ENCODE data around the gene MRPL48.
"Not testable (repeated sequence)": the region's sequence is repeated elsewhere in the genome, so short reads cannot be mapped to it uniquely, and the experiment has no call there.

Gene MRPL48

DNA sequence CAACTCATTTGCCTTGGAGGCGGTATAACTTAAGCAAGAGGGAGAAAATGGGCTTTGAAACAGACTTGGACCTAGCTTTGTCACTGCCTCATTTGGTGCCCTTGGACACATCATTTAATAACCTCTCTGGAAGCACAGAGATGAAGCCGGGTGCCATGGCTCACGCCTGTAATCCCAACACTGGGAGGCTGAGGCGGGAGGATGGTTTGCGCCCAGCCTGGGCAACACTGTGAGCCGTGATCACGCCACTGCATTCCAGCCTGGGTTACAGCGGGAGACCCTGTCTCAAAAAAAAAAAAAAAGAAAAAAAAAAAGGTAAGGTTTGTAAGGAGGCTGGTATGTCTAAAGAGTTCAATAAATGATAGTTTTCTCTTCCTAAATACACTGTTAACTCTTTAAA is 88.2 kb downstream of the MRPL48 start:
- no peak for TF ChIP-seq CTCF (IDR thresholded peaks at IDR 0.05; ENCODE audit: low read length, missing control alignments)
- H3K4me3 ChIP-seq (replicated peaks; ENCODE audit: low read depth, low read length): peak overlapping the region; percentile 97
- DNase-seq (ENCODE audit: low read depth): no peak

DNA sequence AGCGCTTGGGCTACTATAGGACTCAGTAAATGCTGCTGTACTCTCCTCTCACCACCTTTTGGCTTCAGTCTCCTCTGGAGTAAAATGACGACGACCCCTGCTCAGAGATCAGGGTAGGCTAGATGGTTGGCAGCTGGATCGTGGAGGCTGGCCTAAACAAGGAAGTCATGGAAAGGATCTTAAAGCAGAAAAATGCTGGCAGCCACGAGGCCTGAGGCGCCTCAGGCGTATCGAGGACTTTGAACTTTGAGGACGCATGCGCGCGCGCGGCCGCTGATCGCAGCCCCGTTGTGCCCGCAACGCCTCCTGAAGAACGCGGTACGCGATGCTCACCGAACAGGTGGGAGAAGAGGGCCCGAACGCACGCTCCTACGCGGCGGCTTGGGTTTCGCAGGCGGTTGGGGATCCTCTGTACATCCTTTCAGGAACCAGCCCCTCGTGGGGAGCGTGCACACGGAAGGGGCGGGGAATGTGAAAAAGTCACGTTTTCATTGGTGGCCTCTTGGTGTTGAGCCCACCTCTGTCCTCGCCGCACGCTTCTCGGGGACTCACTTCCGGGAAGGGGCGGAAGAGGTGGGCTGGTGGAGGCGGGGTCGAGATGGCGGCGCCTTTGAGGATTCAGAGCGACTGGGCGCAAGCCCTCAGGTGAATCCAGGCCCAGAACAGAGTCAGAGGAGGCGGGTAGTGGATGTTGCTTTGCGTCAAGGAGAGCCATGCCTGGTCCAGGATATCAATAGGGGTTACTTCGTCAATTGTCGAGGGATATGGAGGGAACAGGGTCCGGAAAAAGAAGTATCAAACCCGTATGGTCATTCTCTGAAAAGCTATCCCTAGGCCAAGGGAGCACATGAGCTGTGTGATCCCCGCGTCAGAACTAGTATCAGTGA is 89.0 kb downstream of the MRPL48 start, which contains the start of the genes COA4 and PAAF1:
COA4 (minus strand) TSS at position 423 of the 887 bp plus-strand sequence. CDS start 3,468 bp downstream, outside the sequence.
PAAF1 (plus strand) TSS at position 576 of the 887 bp plus-strand sequence; CDS start at position 599, 23 bp downstream.
- no peak for TF ChIP-seq CTCF (IDR thresholded peaks at IDR 0.05; ENCODE audit: low read length, missing control alignments)
- H3K4me3 ChIP-seq (replicated peaks; ENCODE audit: low read depth, low read length): peak within 1 kb of the TSS; percentile 97

GRCh38 chr11:73878771-73879170 is 91.1 kb downstream of the MRPL48 start:
- TF ChIP-seq CTCF (IDR thresholded peaks at IDR 0.05; ENCODE audit: low read length, missing control alignments): no peak
- H3K4me3 ChIP-seq (replicated peaks; ENCODE audit: low read depth, low read length): no peak overlapping the region
- DNase-seq (ENCODE audit: low read depth): no peak

More for the DNA sequence above, 89.0 kb downstream of the MRPL48 start, which contains the start of the genes COA4 and PAAF1:
- DNase-seq (ENCODE audit: low read depth): peak; percentile 96

DNA sequence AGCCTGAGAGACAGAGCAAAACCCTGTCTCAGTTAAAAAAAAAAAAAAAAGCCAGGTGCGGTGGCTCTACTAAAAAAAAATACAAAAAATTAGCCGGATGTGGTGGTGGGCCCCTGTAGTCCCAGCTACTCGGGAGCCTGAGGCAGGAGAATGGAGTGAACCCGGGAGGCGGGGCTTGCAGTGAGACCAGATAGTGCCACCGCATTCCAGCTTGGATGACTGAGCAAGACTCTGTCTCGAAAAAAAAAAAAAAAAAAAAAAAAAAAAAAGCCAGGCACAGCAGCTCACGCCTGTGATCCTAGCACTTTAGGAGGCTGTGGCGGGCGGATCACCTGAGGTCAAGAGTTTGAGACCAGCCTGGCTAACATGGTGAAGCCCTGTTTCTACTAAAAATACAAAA is 92.8 kb downstream of the MRPL48 start:
- DNase-seq (ENCODE audit: low read depth); H3K4me3 ChIP-seq (replicated peaks; ENCODE audit: low read depth, low read length): not testable (repeated sequence)

- DNase-seq (ENCODE audit: low read depth): no peak
- H3K4me3 ChIP-seq (replicated peaks; ENCODE audit: low read depth, low read length): no peak overlapping the region
- TF ChIP-seq CTCF (IDR thresholded peaks at IDR 0.05; ENCODE audit: low read length, missing control alignments): no peak
Observed at GRCh38 chr11:73883856-73884255, 96.2 kb downstream of the MRPL48 start.

GRCh38 chr11:73888244-73888643 is 100.6 kb downstream of the MRPL48 start:
- H3K4me3 ChIP-seq (replicated peaks; ENCODE audit: low read depth, low read length): no peak overlapping the region
- TF ChIP-seq CTCF (IDR thresholded peaks at IDR 0.05; ENCODE audit: low read length, missing control alignments): no peak
- no peak for DNase-seq (ENCODE audit: low read depth)

- DNase-seq (ENCODE audit: low read depth): peak; percentile 40
- TF ChIP-seq CTCF (IDR thresholded peaks at IDR 0.05; ENCODE audit: low read length, missing control alignments): no peak
- no peak overlapping the region for H3K4me3 ChIP-seq (replicated peaks; ENCODE audit: low read depth, low read length)
Observed at GRCh38 chr11:73889019-73889418, 101.3 kb downstream of the MRPL48 start.
